PC-3 (cell line): Measurements from ENCODE around the gene COL27A1. TPM values are rescaled to one million over a fixed set of nuclear protein-coding genes. Genes with fewer than 3 reads are reported as not detected.

ENCODE experiments used
- ATAC-seq: fragments of 200-7000 bp; cut with Tn5 transposase; 2 replicates; pipeline ENCODE4 v1.9.1; 2020; ENCODE audit warnings: mild to moderate bottlenecking, moderate library complexity
- BruUV-seq: library from RNA; stranded (reverse); fragments of 400-500 nt; replicated peaks from 2 replicates; lab custom pipeline; 2021; lab: Mats Ljungman, UMichigan
- CTCF ChIA-PET: fragments of 300-600 bp; sonication (Branson Sonifier 250); formaldehyde crosslinking; loops from one replicate; lab custom pipeline; 2022; ENCODE audit warnings: antibody characterized with exemption; lab: Charles Lee
- POLR2A ChIA-PET: fragments of 300-600 bp; sonication (Branson Sonifier 250); formaldehyde crosslinking; loops from one replicate; lab custom pipeline; 2022; ENCODE audit warnings: antibody characterized with exemption; ENCODE audit not compliant: unreplicated experiment; lab: Charles Lee
- DNase-seq: peaks from one replicate; pipeline ENCODE4 v3.0.0-alpha.2; 2015
- H2AFZ ChIP-seq: fragments of 300-600 bp; sonication (generic); 2 replicates; pipeline ENCODE4 v1.6.0; 2016; ENCODE audit warnings: antibody characterized with exemption, low read length
- H3F3A ChIP-seq: fragments of 300-600 bp; sonication (generic); one replicate; pipeline ENCODE4 v1.6.0; 2017; ENCODE audit warnings: antibody characterized with exemption, low read length, control low read depth, mild to moderate bottlenecking; ENCODE audit not compliant: unreplicated experiment
- H3K27ac ChIP-seq: fragments of 300-600 bp; sonication (generic); 2 replicates; pipeline ENCODE4 v1.5.1; 2016; ENCODE audit warnings: mild to moderate bottlenecking, low read length
- H3K27me3 ChIP-seq: fragments of 300-600 bp; sonication (generic); 2 replicates; pipeline ENCODE4 v1.6.1; 2016; ENCODE audit warnings: low read length, mixed read lengths
- H3K36me3 ChIP-seq: fragments of 300-600 bp; sonication (generic); 2 replicates; pipeline ENCODE4 v1.6.1; 2016; ENCODE audit warnings: low read depth, mixed run types, low read length, mixed read lengths
- H3K4me1 ChIP-seq: fragments of 300-600 bp; sonication (generic); 2 replicates; pipeline ENCODE4 v1.5.1; 2016; ENCODE audit warnings: low read length; ENCODE audit not compliant: insufficient read depth
- H3K4me2 ChIP-seq: fragments of 300-600 bp; sonication (generic); 2 replicates; pipeline ENCODE4 v1.6.0; 2016; ENCODE audit warnings: low read length
- H3K4me3 ChIP-seq: fragments of 300-600 bp; sonication (generic); 2 replicates; pipeline ENCODE4 v1.5.1; 2016; ENCODE audit warnings: mild to moderate bottlenecking, low read length, mixed read lengths
- H3K79me2 ChIP-seq: fragments of 300-600 bp; sonication (generic); 2 replicates; pipeline ENCODE4 v1.6.1; 2017; ENCODE audit warnings: low read length, mixed read lengths
- H3K9ac ChIP-seq: fragments of 300-600 bp; sonication (generic); 2 replicates; pipeline ENCODE4 v1.6.0; 2016; ENCODE audit warnings: mild to moderate bottlenecking, low read length
- H3K9me2 ChIP-seq: fragments of 300-600 bp; sonication (generic); replicated peaks from 2 replicates; pipeline ENCODE4 v1.6.1; 2016; ENCODE audit warnings: mixed run types, low read length, mixed read lengths
- H3K9me3 ChIP-seq: fragments of 300-600 bp; sonication (generic); 2 replicates; pipeline ENCODE4 v1.6.1; 2016; ENCODE audit warnings: low read length, mixed read lengths
- H4K20me1 ChIP-seq: fragments of 300-600 bp; sonication (generic); 2 replicates; pipeline ENCODE4 v1.6.1; 2016; ENCODE audit warnings: low read length, mixed read lengths
- CTCF ChIP-seq: fragments of 300-600 bp; sonication (generic); conservative IDR thresholded peaks from 2 replicates; pipeline ENCODE4 v1.5.1; 2017; ENCODE audit warnings: antibody characterized with exemption, low read depth, mild to moderate bottlenecking, low read length
- EZH2 ChIP-seq: fragments of 300-600 bp; sonication (generic); IDR thresholded peaks from one replicate; pipeline ENCODE4 v1.6.1; 2017; ENCODE audit warnings: antibody characterized with exemption, mild to moderate bottlenecking, low read length; ENCODE audit not compliant: unreplicated experiment
- EZH2phosphoT487 ChIP-seq: fragments of 300-600 bp; sonication (generic); IDR thresholded peaks from 2 replicates; pipeline ENCODE4 v1.6.1; 2018; ENCODE audit warnings: mild to moderate bottlenecking, antibody characterized with exemption, low read length, borderline replicate concordance
- intact Hi-C: fragments of 100-400 bp; cut with micrococcal nuclease; formaldehyde crosslinking; loops from 2 replicates; pipeline ENCODE4 v1.9.0; 2023
- total RNA-seq: library from RNA; depleted of rRNA; stranded (reverse); fragments of >200 nt; gene quantifications from 2 replicates; pipeline ENCODE4 v1.2.3, GENCODE V29; 2014

The COL27A1 gene
- total RNA-seq, 1 experiment from 2014 or later = 4.3 TPM

GRCh38 chr9:114218264-114219120 is 63.2 kb downstream of the COL27A1 start:
- CTCF ChIA-PET = no interaction called here
- ATAC-seq (peak; percentile 43; the same call in 1 of the 2 replicates), DNase-seq (peak; percentile 52)
- no peaks in the 10 kb centered on the region for H3K27me3 ChIP-seq
- no peaks in the 10 kb centered on the region for H3K36me3 ChIP-seq
- H3K79me2 ChIP-seq = no peaks in the 10 kb centered on the region
- no peak overlapping the region for H3K27ac ChIP-seq
- H3K9me2 ChIP-seq = no peaks in the 10 kb centered on the region
- H4K20me1 ChIP-seq = no peaks in the 10 kb centered on the region
- H3K9ac ChIP-seq = no peak overlapping the region
- TF ChIP-seq CTCF (no peak), EZH2phosphoT487 (no peak), EZH2 (no peak)
- intact Hi-C loops = no loop called here
- H3K9me3 ChIP-seq = no peaks in the 10 kb centered on the region
- no peak overlapping the region for H3K4me3 ChIP-seq
- H2AFZ ChIP-seq = no peak overlapping the region
- no TSS peak for BruUV-seq
- no peaks in the 10 kb centered on the region for H3F3A ChIP-seq
- POLR2A ChIA-PET = no interaction called here
- H3K4me2 ChIP-seq = no peak overlapping the region
- H3K4me1 ChIP-seq = peaks cover 24% of the 10 kb centered on the region; the same call in 1 of the 2 replicates

- intact Hi-C loops = no loop called here
Observed at GRCh38 chr9:114220061-114220541, 64.8 kb downstream of the COL27A1 start.

More at GRCh38 chr9:114220061-114220541, 64.8 kb downstream of the COL27A1 start:
- peaks cover 39% of the 10 kb centered on the region for H3K4me1 ChIP-seq
- no peaks in the 10 kb centered on the region for H3K9me2 ChIP-seq
- H3K4me3 ChIP-seq = no peak overlapping the region
- DNase-seq = no peak
- no peak overlapping the region for H2AFZ ChIP-seq
- H3K79me2 ChIP-seq = no peaks in the 10 kb centered on the region
- no peaks in the 10 kb centered on the region for H3K36me3 ChIP-seq
- H3K4me2 ChIP-seq = no peak overlapping the region
- no peaks in the 10 kb centered on the region for H3K9me3 ChIP-seq
- ChIA-PET CTCF (no interaction called here), POLR2A (no interaction called here)
- TF ChIP-seq EZH2 (no peak), EZH2phosphoT487 (no peak), CTCF (no peak)
- H3F3A ChIP-seq = no peaks in the 10 kb centered on the region
- no peaks in the 10 kb centered on the region for H3K27me3 ChIP-seq
- no peaks in the 10 kb centered on the region for H4K20me1 ChIP-seq
- no peak for ATAC-seq
- H3K27ac ChIP-seq = no peak overlapping the region
- BruUV-seq = no TSS peak
- H3K9ac ChIP-seq = no peak overlapping the region
